Liver (tissue), 9 donors: Measurements from ENCODE around the gene SMC1A. TPM values are rescaled to one million over a fixed set of nuclear protein-coding genes. Genes with fewer than 3 reads are reported as not detected.

Experiments used
- DNase-seq: peaks from one replicate; pipeline ENCODE4 v3.0.0-alpha.2; 2017; ENCODE audit warnings: low spot score
- H3K27ac ChIP-seq, 2 donors: one replicate each; pipeline ENCODE4 v1.7.0; 2013; ENCODE audit warnings: inconsistent platforms in 2 of 2, low read length in 2 of 2, control low read depth in 1 of 2, low read depth in 1 of 2, mild to moderate bottlenecking in 1 of 2
- H3K27me3 ChIP-seq, 4 donors: one replicate each; pipeline versions ENCODE4 v1.6.1 to v1.7.0; 2013; ENCODE audit warnings: low read length in 3 of 4, inconsistent platforms in 1 of 4, mild to moderate bottlenecking in 1 of 4, moderate library complexity in 1 of 4; ENCODE audit not compliant: control insufficient read depth in 4 of 4, insufficient read depth in 4 of 4
- H3K36me3 ChIP-seq, 4 donors: one replicate each; pipeline versions ENCODE4 v1.6.1 to v1.7.0; 2013; ENCODE audit warnings: low read length in 3 of 4, mild to moderate bottlenecking in 3 of 4, low read depth in 1 of 4, moderate library complexity in 1 of 4; ENCODE audit not compliant: control insufficient read depth in 4 of 4, insufficient read depth in 3 of 4
- H3K4me1 ChIP-seq, 4 donors: one replicate each; pipeline versions ENCODE4 v1.6.1 to v1.7.0; 2013; ENCODE audit warnings: low read length in 3 of 4, mild to moderate bottlenecking in 3 of 4, moderate library complexity in 1 of 4; ENCODE audit not compliant: control insufficient read depth in 4 of 4, insufficient read depth in 4 of 4
- H3K4me3 ChIP-seq, 3 donors: one replicate each; pipeline versions ENCODE4 v1.6.1 to v1.7.0; 2013; ENCODE audit warnings: low read length in 3 of 3, control low read depth in 1 of 3, low read depth in 1 of 3, mild to moderate bottlenecking in 1 of 3
- H3K9ac ChIP-seq, 2 donors: one replicate each; pipeline ENCODE4 v1.7.0; 2013; ENCODE audit warnings: low read length in 2 of 2, mild to moderate bottlenecking in 2 of 2, moderate library complexity in 2 of 2, control low read depth in 1 of 2, low read depth in 1 of 2
- H3K9me3 ChIP-seq, 4 donors: one replicate each; pipeline versions ENCODE4 v1.6.1 to v1.7.0; 2013; ENCODE audit warnings: low read length in 3 of 4; ENCODE audit not compliant: control insufficient read depth in 4 of 4
- ATF3 ChIP-seq: IDR thresholded peaks from 2 replicates; pipeline ENCODE4 v1.6.1; 2016; ENCODE audit warnings: antibody characterized with exemption
- CTCF ChIP-seq: fragments of 150-350 bp; IDR thresholded peaks from 2 replicates; pipeline ENCODE4 v1.5.1; 2017; ENCODE audit warnings: improper control_type of control experiment, low read depth, low read length; ENCODE audit not compliant: missing input control
- EGR1 ChIP-seq, 2 donors: IDR thresholded peaks; 2 replicates each; pipeline ENCODE4 v1.6.1; 2016 to 2018; ENCODE audit warnings: antibody characterized with exemption in 2 of 2, low read depth in 2 of 2
- FOXA1 ChIP-seq: IDR thresholded peaks from 2 replicates; pipeline ENCODE4 v1.6.1; 2016; ENCODE audit warnings: antibody characterized with exemption
- FOXA2 ChIP-seq: IDR thresholded peaks from 2 replicates; pipeline ENCODE4 v1.6.1; 2016; ENCODE audit warnings: antibody characterized with exemption
- GABPA ChIP-seq, 2 donors: IDR thresholded peaks in 1 of 2; conservative IDR thresholded peaks in 1 of 2; 2 replicates each; pipeline ENCODE4 v1.6.1; 2016; ENCODE audit warnings: antibody characterized with exemption in 2 of 2, mild to moderate bottlenecking in 1 of 2, moderate library complexity in 1 of 2
- HNF4A ChIP-seq, 2 donors: conservative IDR thresholded peaks; 2 replicates each; pipeline ENCODE4 v1.6.1; 2016; ENCODE audit warnings: antibody characterized with exemption in 2 of 2, mild to moderate bottlenecking in 2 of 2
- HNF4G ChIP-seq: IDR thresholded peaks from 2 replicates; pipeline ENCODE4 v1.6.1; 2016; ENCODE audit warnings: antibody characterized with exemption
- JUND ChIP-seq, 2 donors: IDR thresholded peaks; 2 replicates each; pipeline ENCODE4 v1.6.1; 2016; ENCODE audit warnings: antibody characterized with exemption in 2 of 2
- MAX ChIP-seq: IDR thresholded peaks from 2 replicates; pipeline ENCODE4 v1.6.1; 2016; ENCODE audit warnings: antibody characterized with exemption
- NR2F2 ChIP-seq: IDR thresholded peaks from 2 replicates; pipeline ENCODE4 v1.6.1; 2016; ENCODE audit warnings: antibody characterized with exemption
- RAD21 ChIP-seq, 2 donors: IDR thresholded peaks; 2 replicates each; pipeline ENCODE4 v1.6.1; 2016; ENCODE audit warnings: antibody characterized with exemption in 2 of 2, mild to moderate bottlenecking in 2 of 2
- REST ChIP-seq: IDR thresholded peaks from 2 replicates; pipeline ENCODE4 v1.6.1; 2016; ENCODE audit warnings: antibody characterized with exemption, mild to moderate bottlenecking
- RXRA ChIP-seq, 2 donors: IDR thresholded peaks; 2 replicates each; pipeline ENCODE4 v1.6.1; 2017 to 2018; ENCODE audit warnings: antibody characterized with exemption in 2 of 2, mild to moderate bottlenecking in 1 of 2
- SP1 ChIP-seq: IDR thresholded peaks from 2 replicates; pipeline ENCODE4 v1.6.1; 2018; ENCODE audit warnings: antibody characterized with exemption, mild to moderate bottlenecking
- TAF1 ChIP-seq: conservative IDR thresholded peaks from 2 replicates; pipeline ENCODE4 v1.6.1; 2016; ENCODE audit warnings: antibody characterized with exemption, mild to moderate bottlenecking
- YY1 ChIP-seq: IDR thresholded peaks from 2 replicates; pipeline ENCODE4 v1.6.1; 2016; ENCODE audit warnings: antibody characterized with exemption, mild to moderate bottlenecking
- ZBTB33 ChIP-seq: IDR thresholded peaks from 2 replicates; pipeline ENCODE4 v1.6.1; 2016; ENCODE audit warnings: antibody characterized with exemption
- WGBS: extraction: QIAGEN DNeasy Blood & Tissue Kit; methylation state at CpG from one replicate; pipeline ENCODE4 v1.1.7; 2013; 5-methylcytosine and 5-hydroxymethylcytosine counted together
- polyA plus RNA-seq, 2 donors: library from polyadenylated mRNA; stranded (reverse) in 1 of 2; unstranded in 1 of 2; fragments of 200-250 nt in 1 of 2; fragments of >200 nt in 1 of 2; fragmentation: Nextera tagmentation in 1 of 2; extraction: Ambion mirVana in 1 of 2; gene quantifications; one replicate each; pipeline versions ENCODE4 v1.2.1 to v1.2.3, GENCODE V29; 2013 to 2015
- total RNA-seq, 2 donors: library from RNA; depleted of rRNA; stranded (reverse); fragments of >200 nt; gene quantifications; one replicate each; pipeline ENCODE4 v1.2.3, GENCODE V29; 2014
- donor health status: healthy.
- donor health status: healthy.
- donor health status: healthy.
- donor health status: healthy.
- donor health status: healthy.

Gene SMC1A
- total and polyA plus RNA-seq, 4 donors, result 11.0 to 25.6 (median 18.2) TPM

GRCh38 chrX:53422861-53423306 is 430 bp upstream of the SMC1A start, which contains the start of gene RIBC1:
TSS of gene RIBC1 (plus strand) at chrX:53422873. CDS start at chrX:53426277, 3,404 bp downstream.
- TF ChIP-seq YY1 (no peak), GABPA (IDR thresholded peaks at IDR 0.05 in 1 of 2, conservative IDR thresholded peaks at IDR 0.05 in 1 of 2) (no peak), JUND (IDR thresholded peaks at IDR 0.05) (no peak), FOXA2 (no peak), TAF1 (no peak), RXRA (IDR thresholded peaks at IDR 0.05) (no peak), REST (no peak), RAD21 (IDR thresholded peaks at IDR 0.05) (no peak), HNF4A (conservative IDR thresholded peaks at IDR 0.05) (no peak), HNF4G (no peak), SP1 (no peak), MAX (no peak), CTCF (no peak), FOXA1 (no peak), ATF3 (no peak)

GRCh38 chrX:53421772-53422085 is 725 bp downstream of the SMC1A start:
- Histone ChIP-seq H3K27ac (peak overlapping the region; percentile 85 to 93), H3K4me1 (peaks cover 5 to 26% (median 19%) of the 10 kb centered on the region in 4 donors), H3K27me3 (no peaks in the 10 kb centered on the region), H3K9ac (peak overlapping the region; percentile 18 to 87), H3K36me3 (no peaks in the 10 kb centered on the region), H3K4me3 (peak overlapping the region; percentile 85 to 91 (median 90)), H3K9me3 (no peaks in the 10 kb centered on the region)
- under 1% methylated on average over 15 of the region's 15 CpGs for WGBS
- DNase-seq, result no peak
- TF ChIP-seq GABPA (IDR thresholded peaks at IDR 0.05 in 1 of 2, conservative IDR thresholded peaks at IDR 0.05 in 1 of 2), result no peak
- TF ChIP-seq RAD21 (IDR thresholded peaks at IDR 0.05), result no peak
- TF ChIP-seq JUND (IDR thresholded peaks at IDR 0.05), result no peak
- no peak for TF ChIP-seq TAF1
- TF ChIP-seq NR2F2, result no peak
- no peak for TF ChIP-seq EGR1 (IDR thresholded peaks at IDR 0.05; ENCODE audit: low read depth in 2 of 2)
- no peak for TF ChIP-seq ATF3
- no peak for TF ChIP-seq RXRA (IDR thresholded peaks at IDR 0.05)
- no peak for TF ChIP-seq ZBTB33
- TF ChIP-seq CTCF, result no peak
- TF ChIP-seq HNF4A (conservative IDR thresholded peaks at IDR 0.05), result no peak

More at GRCh38 chrX:53422861-53423306, 430 bp upstream of the SMC1A start, which contains the start of gene RIBC1:
- peak within 1 kb of the TSS; percentile 85 to 93 for H3K27ac ChIP-seq
- H3K9me3 ChIP-seq, result no peaks in the 10 kb centered on the region
- H3K27me3 ChIP-seq, result no peaks in the 10 kb centered on the region
- peak within 1 kb of the TSS; percentile 49 to 87 for H3K9ac ChIP-seq
- peaks cover 5 to 26% (median 19%) of the 10 kb centered on the region in 4 donors for H3K4me1 ChIP-seq
- no peaks in the 10 kb centered on the region for H3K36me3 ChIP-seq
- no peak for DNase-seq
- WGBS, result 15% methylated on average over 17 of the region's 17 CpGs
- H3K4me3 ChIP-seq, result peak within 1 kb of the TSS; percentile 85 to 91 (median 90)
